Measurements from ENCODE around the gene KRT75.

The KRT75 gene

GRCh38 chr12:52389313-52390207 lies 44.6 kb downstream of the KRT75 start:
- DNase-seq = no peak

- DNase-seq = no peak
These were observed 46.3 kb downstream of the KRT75 start for GRCh38 chr12:52387859-52388258.

- no peak for DNase-seq
These were observed 48.9 kb downstream of the KRT75 start, which contains the start of gene KRT84 for GRCh38 chr12:52385226-52385702. TSS of gene KRT84 (minus strand) at chr12:52385652. CDS start at chr12:52385585, 67 bp downstream.

- no peak for DNase-seq
These were observed 50.8 kb downstream of the KRT75 start for GRCh38 chr12:52383331-52383730.

GRCh38 chr12:52382854-52383253 lies 51.3 kb downstream of the KRT75 start:
- DNase-seq = no peak

GRCh38 chr12:52381206-52381605 lies 53.0 kb downstream of the KRT75 start:
- DNase-seq = no peak

- no peak for DNase-seq
These were observed 53.9 kb downstream of the KRT75 start for GRCh38 chr12:52380271-52380694.

- no peak for DNase-seq
These were observed 54.6 kb downstream of the KRT75 start for GRCh38 chr12:52379536-52379935.

GRCh38 chr12:52378091-52378490 lies 56.1 kb downstream of the KRT75 start:
- DNase-seq = no peak

- no peak for DNase-seq
These were observed 56.9 kb downstream of the KRT75 start for GRCh38 chr12:52377266-52377665.

Data from stimulated activated CD4-positive, alpha-beta T cell treated with anti-CD3 and anti-CD28 coated beads, Interleukin-4, amount 100 ng/mL, for 4 hours (primary cell).